ENCODE results near the gene DCAF7. TPM values are rescaled to one million over a fixed set of nuclear protein-coding genes. Genes with fewer than 3 reads are reported as not detected.

Gene DCAF7
- polyA plus RNA-seq, 1 donor, result 77.5 TPM

- WGBS (ENCODE audit: insufficient coverage, low lambda C conversion rate), result no CpG with 5 or more reads among the region's 10 CpGs
- Histone ChIP-seq H3K9me3 (ENCODE audit: control insufficient read depth, low read depth, low read length) (no peaks in the 10 kb centered on the region), H3K36me3 (ENCODE audit: control insufficient read depth, insufficient read depth, low read length) (peaks cover 40% of the 10 kb centered on the region), H3K4me1 (ENCODE audit: control insufficient read depth, insufficient read depth, low read length) (no peaks in the 10 kb centered on the region), H3K4me3 (ENCODE audit: low read length) (no peak overlapping the region), H3K27ac (ENCODE audit: low read length) (no peak overlapping the region), H3K27me3 (ENCODE audit: control insufficient read depth, insufficient read depth, low read length) (no peaks in the 10 kb centered on the region)
- no peak for DNase-seq
Observed at GRCh38 chr17:63610854-63611253, 60.6 kb downstream of the DCAF7 start.

GRCh38 chr17:63611354-63611753 is 61.1 kb downstream of the DCAF7 start:
- DNase-seq, result no peak
- Histone ChIP-seq H3K9me3 (ENCODE audit: control insufficient read depth, low read depth, low read length) (no peaks in the 10 kb centered on the region), H3K27ac (ENCODE audit: low read length) (no peak overlapping the region), H3K27me3 (ENCODE audit: control insufficient read depth, insufficient read depth, low read length) (no peaks in the 10 kb centered on the region), H3K4me1 (ENCODE audit: control insufficient read depth, insufficient read depth, low read length) (no peaks in the 10 kb centered on the region), H3K36me3 (ENCODE audit: control insufficient read depth, insufficient read depth, low read length) (peaks cover 35% of the 10 kb centered on the region), H3K4me3 (ENCODE audit: low read length) (no peak overlapping the region)
- 80% methylated on average over 1 of the region's 3 CpGs for WGBS (ENCODE audit: insufficient coverage, low lambda C conversion rate)

GRCh38 chr17:63613663-63614062 is 63.4 kb downstream of the DCAF7 start:
- WGBS (ENCODE audit: insufficient coverage, low lambda C conversion rate), result 92% methylated on average over 2 of the region's 2 CpGs
- H3K36me3 ChIP-seq (ENCODE audit: control insufficient read depth, insufficient read depth, low read length), result peaks cover 14% of the 10 kb centered on the region
- no peaks in the 10 kb centered on the region for H3K27me3 ChIP-seq (ENCODE audit: control insufficient read depth, insufficient read depth, low read length)
- H3K4me3 ChIP-seq (ENCODE audit: low read length), result no peak overlapping the region
- H3K4me1 ChIP-seq (ENCODE audit: control insufficient read depth, insufficient read depth, low read length), result no peaks in the 10 kb centered on the region
- no peaks in the 10 kb centered on the region for H3K9me3 ChIP-seq (ENCODE audit: control insufficient read depth, low read depth, low read length)
- no peak overlapping the region for H3K27ac ChIP-seq (ENCODE audit: low read length)
- no peak for DNase-seq

GRCh38 chr17:63621229-63621683 is 71.0 kb downstream of the DCAF7 start:
- Histone ChIP-seq H3K36me3 (ENCODE audit: control insufficient read depth, insufficient read depth, low read length) (no peaks in the 10 kb centered on the region), H3K27ac (ENCODE audit: low read length) (peak overlapping the region; percentile 56), H3K4me1 (ENCODE audit: control insufficient read depth, insufficient read depth, low read length) (peaks cover 3% of the 10 kb centered on the region), H3K9me3 (ENCODE audit: control insufficient read depth, low read depth, low read length) (no peaks in the 10 kb centered on the region), H3K4me3 (ENCODE audit: low read length) (peak overlapping the region; percentile 75), H3K27me3 (ENCODE audit: control insufficient read depth, insufficient read depth, low read length) (no peaks in the 10 kb centered on the region)
- no peak for DNase-seq
- WGBS (ENCODE audit: insufficient coverage, low lambda C conversion rate), result 28% methylated on average over 3 of the region's 10 CpGs

- WGBS (ENCODE audit: insufficient coverage, low lambda C conversion rate), result no CpG with 5 or more reads among the region's 75 CpGs
- no peaks in the 10 kb centered on the region for H3K36me3 ChIP-seq (ENCODE audit: control insufficient read depth, insufficient read depth, low read length)
- DNase-seq, result peak; percentile 99 to 100
Observed at GRCh38 chr17:63621684-63622573, 71.7 kb downstream of the DCAF7 start, which contains the start of gene MAP3K3. MAP3K3 (plus strand) TSS chr17:63622417; CDS start chr17:63622760, 343 bp downstream.

GRCh38 chr17:63622574-63623390 is 72.5 kb downstream of the DCAF7 start:
- no CpG with 5 or more reads among the region's 100 CpGs for WGBS (ENCODE audit: insufficient coverage, low lambda C conversion rate)
- Histone ChIP-seq H3K36me3 (ENCODE audit: control insufficient read depth, insufficient read depth, low read length) (no peaks in the 10 kb centered on the region), H3K27me3 (ENCODE audit: control insufficient read depth, insufficient read depth, low read length) (no peaks in the 10 kb centered on the region), H3K4me1 (ENCODE audit: control insufficient read depth, insufficient read depth, low read length) (peaks cover 3% of the 10 kb centered on the region), H3K4me3 (ENCODE audit: low read length) (peak overlapping the region; percentile 70), H3K27ac (ENCODE audit: low read length) (peak overlapping the region; percentile 50), H3K9me3 (ENCODE audit: control insufficient read depth, low read depth, low read length) (no peaks in the 10 kb centered on the region)
- peak; percentile 38 to 73 for DNase-seq

More at GRCh38 chr17:63621684-63622573, 71.7 kb downstream of the DCAF7 start, which contains the start of gene MAP3K3:
- Histone ChIP-seq H3K4me1 (ENCODE audit: control insufficient read depth, insufficient read depth, low read length) (peaks cover 3% of the 10 kb centered on the region), H3K4me3 (ENCODE audit: low read length) (peak within 1 kb of the TSS; percentile 75), H3K27me3 (ENCODE audit: control insufficient read depth, insufficient read depth, low read length) (no peaks in the 10 kb centered on the region), H3K9me3 (ENCODE audit: control insufficient read depth, low read depth, low read length) (no peaks in the 10 kb centered on the region), H3K27ac (ENCODE audit: low read length) (peak within 1 kb of the TSS; percentile 56)

GRCh38 chr17:63623786-63624530 is 73.7 kb downstream of the DCAF7 start:
- H3K4me1 ChIP-seq (ENCODE audit: control insufficient read depth, insufficient read depth, low read length), result peaks cover 3% of the 10 kb centered on the region
- H3K36me3 ChIP-seq (ENCODE audit: control insufficient read depth, insufficient read depth, low read length), result no peaks in the 10 kb centered on the region
- no peaks in the 10 kb centered on the region for H3K27me3 ChIP-seq (ENCODE audit: control insufficient read depth, insufficient read depth, low read length)
- H3K4me3 ChIP-seq (ENCODE audit: low read length), result peak overlapping the region; percentile 70
- WGBS (ENCODE audit: insufficient coverage, low lambda C conversion rate), result 20% methylated on average over 2 of the region's 7 CpGs
- no peaks in the 10 kb centered on the region for H3K9me3 ChIP-seq (ENCODE audit: control insufficient read depth, low read depth, low read length)
- H3K27ac ChIP-seq (ENCODE audit: low read length), result no peak overlapping the region
- no peak for DNase-seq

- no peak overlapping the region for H3K27ac ChIP-seq (ENCODE audit: low read length)
- no peak overlapping the region for H3K4me3 ChIP-seq (ENCODE audit: low read length)
- no peaks in the 10 kb centered on the region for H3K27me3 ChIP-seq (ENCODE audit: control insufficient read depth, insufficient read depth, low read length)
- DNase-seq, result no peak
- H3K36me3 ChIP-seq (ENCODE audit: control insufficient read depth, insufficient read depth, low read length), result no peaks in the 10 kb centered on the region
- no CpG with 5 or more reads among the region's 1 CpG for WGBS (ENCODE audit: insufficient coverage, low lambda C conversion rate)
- H3K9me3 ChIP-seq (ENCODE audit: control insufficient read depth, low read depth, low read length), result no peaks in the 10 kb centered on the region
- peaks cover 3% of the 10 kb centered on the region for H3K4me1 ChIP-seq (ENCODE audit: control insufficient read depth, insufficient read depth, low read length)
Observed at GRCh38 chr17:63624531-63624880, 74.2 kb downstream of the DCAF7 start.

GRCh38 chr17:63626551-63627180 is 76.4 kb downstream of the DCAF7 start:
- Histone ChIP-seq H3K9me3 (ENCODE audit: control insufficient read depth, low read depth, low read length) (no peaks in the 10 kb centered on the region), H3K27me3 (ENCODE audit: control insufficient read depth, insufficient read depth, low read length) (no peaks in the 10 kb centered on the region), H3K36me3 (ENCODE audit: control insufficient read depth, insufficient read depth, low read length) (no peaks in the 10 kb centered on the region), H3K27ac (ENCODE audit: low read length) (no peak overlapping the region), H3K4me1 (ENCODE audit: control insufficient read depth, insufficient read depth, low read length) (no peaks in the 10 kb centered on the region), H3K4me3 (ENCODE audit: low read length) (no peak overlapping the region)
- 67% methylated on average over 1 of the region's 4 CpGs for WGBS (ENCODE audit: insufficient coverage, low lambda C conversion rate)
- no peak for DNase-seq
